Measurements from ENCODE around the gene UBR3. TPM values are rescaled to one million over a fixed set of nuclear protein-coding genes. Genes with fewer than 3 reads are reported as not detected.
"Not testable (repeated sequence)": the region's sequence is repeated elsewhere in the genome, so short reads cannot be mapped to it uniquely, and the experiment has no call there.

Gene UBR3
- total RNA-seq, 1 donor from 2014 or later = 34.4 TPM

DNA sequence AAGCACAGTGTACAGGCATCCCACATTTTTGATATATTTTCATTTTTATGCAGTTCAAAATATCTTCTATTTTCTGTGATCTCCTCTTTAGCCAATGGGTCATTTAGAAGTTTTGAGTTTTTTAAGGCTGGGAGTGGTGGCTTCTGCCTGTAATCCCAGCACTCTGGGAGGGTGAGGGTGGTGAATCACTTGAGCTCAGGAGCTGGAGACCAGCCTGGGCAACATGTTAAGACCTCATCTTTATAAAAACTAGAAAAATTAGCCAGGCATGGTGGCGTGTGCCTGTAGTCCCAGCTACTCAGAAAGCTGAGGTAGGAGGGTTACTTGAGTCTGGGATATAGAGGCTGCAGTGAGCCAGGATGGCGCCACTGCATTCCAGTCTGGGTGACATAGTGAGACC is 17.8 kb downstream of the UBR3 start:
- H3K27me3 Mint-ChIP-seq = no peaks in the 10 kb centered on the region
- no peak overlapping the region for H3K27ac Mint-ChIP-seq
- TF ChIP-seq, protein P1, sequence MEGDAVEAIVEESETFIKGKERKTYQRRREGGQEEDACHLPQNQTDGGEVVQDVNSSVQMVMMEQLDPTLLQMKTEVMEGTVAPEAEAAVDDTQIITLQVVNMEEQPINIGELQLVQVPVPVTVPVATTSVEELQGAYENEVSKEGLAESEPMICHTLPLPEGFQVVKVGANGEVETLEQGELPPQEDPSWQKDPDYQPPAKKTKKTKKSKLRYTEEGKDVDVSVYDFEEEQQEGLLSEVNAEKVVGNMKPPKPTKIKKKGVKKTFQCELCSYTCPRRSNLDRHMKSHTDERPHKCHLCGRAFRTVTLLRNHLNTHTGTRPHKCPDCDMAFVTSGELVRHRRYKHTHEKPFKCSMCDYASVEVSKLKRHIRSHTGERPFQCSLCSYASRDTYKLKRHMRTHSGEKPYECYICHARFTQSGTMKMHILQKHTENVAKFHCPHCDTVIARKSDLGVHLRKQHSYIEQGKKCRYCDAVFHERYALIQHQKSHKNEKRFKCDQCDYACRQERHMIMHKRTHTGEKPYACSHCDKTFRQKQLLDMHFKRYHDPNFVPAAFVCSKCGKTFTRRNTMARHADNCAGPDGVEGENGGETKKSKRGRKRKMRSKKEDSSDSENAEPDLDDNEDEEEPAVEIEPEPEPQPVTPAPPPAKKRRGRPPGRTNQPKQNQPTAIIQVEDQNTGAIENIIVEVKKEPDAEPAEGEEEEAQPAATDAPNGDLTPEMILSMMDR (conservative IDR thresholded peaks at IDR 0.05) = no peak
- no peak for DNase-seq (ENCODE audit: extremely low spot score, unreplicated experiment)
- no peaks in the 10 kb centered on the region for H3K9me3 Mint-ChIP-seq
- H3K36me3 Mint-ChIP-seq = peaks cover 15% of the 10 kb centered on the region
- H3K4me1 Mint-ChIP-seq (ENCODE audit: unreplicated experiment) = no peaks in the 10 kb centered on the region
- no peak overlapping the region for H3K4me3 Mint-ChIP-seq

DNA sequence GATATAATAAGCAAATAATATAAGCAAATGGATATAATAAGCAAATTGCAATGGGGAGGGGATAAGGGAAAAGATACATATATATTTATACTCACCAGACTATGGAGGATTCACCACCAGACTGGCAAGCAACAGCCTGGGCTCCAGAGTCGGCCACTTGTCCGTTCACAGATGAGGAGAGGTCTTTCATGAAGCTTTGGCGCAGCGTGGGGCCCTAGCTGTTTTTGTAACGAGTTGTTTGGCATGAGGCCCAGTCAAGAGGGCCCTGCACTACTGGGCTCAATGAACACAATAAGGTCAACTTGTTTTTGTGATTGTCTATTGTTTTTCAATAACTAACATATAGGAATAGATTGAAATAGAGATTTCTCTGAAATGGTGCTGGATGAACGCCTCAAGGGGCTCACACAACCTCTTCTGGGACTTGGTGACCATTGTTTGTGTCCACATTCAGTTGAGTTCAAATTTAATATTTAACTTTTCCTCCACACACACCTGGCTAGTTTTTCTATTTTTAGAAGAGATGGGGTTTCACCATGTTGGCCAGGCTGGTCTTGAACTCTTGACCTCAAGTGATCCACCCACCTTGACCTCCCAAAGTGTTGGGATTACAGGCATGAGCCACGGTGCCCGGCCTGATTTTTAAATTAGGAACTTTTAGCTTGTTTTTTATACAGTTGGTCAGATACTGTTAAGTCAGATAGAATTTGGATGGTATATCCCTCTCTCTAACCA is 21.9 kb downstream of the UBR3 start:
- not testable (repeated sequence) for H3K27me3 Mint-ChIP-seq; H3K27ac Mint-ChIP-seq; H3K9me3 Mint-ChIP-seq; H3K4me1 Mint-ChIP-seq (ENCODE audit: unreplicated experiment); H3K36me3 Mint-ChIP-seq; DNase-seq (ENCODE audit: extremely low spot score, unreplicated experiment); H3K4me3 Mint-ChIP-seq

DNA sequence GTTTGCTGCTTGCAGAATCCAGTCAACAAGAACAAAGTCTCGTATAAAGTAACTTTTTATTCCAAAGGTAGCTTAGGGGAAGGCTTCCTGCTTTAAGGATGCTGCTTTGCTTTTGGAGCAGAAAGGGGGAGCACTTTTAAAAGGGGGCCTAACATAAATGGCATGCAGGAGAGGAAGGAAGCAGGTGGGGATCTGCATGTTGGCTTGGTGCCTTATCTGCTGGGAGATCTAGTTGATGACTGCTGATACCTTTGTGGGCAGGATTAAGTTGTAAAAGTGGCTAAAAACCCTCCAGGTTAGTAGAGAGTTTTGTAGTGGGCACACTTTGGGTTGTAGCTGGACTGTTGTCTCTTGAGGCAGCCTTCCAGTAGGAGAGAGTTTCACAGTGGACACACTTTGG is 22.5 kb downstream of the UBR3 start:
- peaks cover 10% of the 10 kb centered on the region for H3K36me3 Mint-ChIP-seq
- no peak for DNase-seq (ENCODE audit: extremely low spot score, unreplicated experiment)
- no peak overlapping the region for H3K4me3 Mint-ChIP-seq
- H3K27me3 Mint-ChIP-seq = no peaks in the 10 kb centered on the region
- no peak overlapping the region for H3K27ac Mint-ChIP-seq
- TF ChIP-seq, protein P1 (conservative IDR thresholded peaks at IDR 0.05) = no peak
- H3K4me1 Mint-ChIP-seq (ENCODE audit: unreplicated experiment) = no peaks in the 10 kb centered on the region
- no peaks in the 10 kb centered on the region for H3K9me3 Mint-ChIP-seq

DNA sequence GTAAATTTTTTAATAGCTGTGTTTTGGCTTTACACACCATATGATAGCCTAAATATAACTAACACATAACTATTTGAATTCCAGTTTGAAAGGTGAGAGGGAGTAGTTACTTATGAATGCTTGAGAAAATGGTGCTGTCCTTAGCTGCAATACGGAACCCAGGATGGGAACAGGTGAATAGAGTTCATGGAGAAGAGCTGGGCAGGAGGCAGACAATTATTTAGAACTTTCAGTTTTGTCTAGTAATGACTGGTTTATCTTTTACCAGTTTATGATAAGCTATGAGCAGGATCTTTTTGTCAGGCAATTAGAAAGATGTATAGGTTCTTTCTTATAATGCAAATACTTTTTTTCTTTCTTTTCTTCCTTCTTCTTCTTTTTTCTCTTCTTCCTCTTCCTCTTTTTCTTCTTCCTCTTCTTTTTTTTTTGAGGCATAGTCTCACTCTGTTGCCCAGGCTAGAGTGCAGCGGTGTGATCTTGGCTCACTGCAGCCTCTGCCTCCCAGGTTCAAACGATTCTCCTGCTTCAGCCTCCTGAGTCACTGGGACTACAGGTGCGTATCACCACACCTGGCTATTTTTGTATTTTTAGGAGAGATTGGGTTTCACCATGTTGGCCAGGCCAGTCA is 25.9 kb downstream of the UBR3 start:
- Mint-ChIP-seq H3K4me3 (no peak overlapping the region), H3K9me3 (no peaks in the 10 kb centered on the region), H3K27me3 (no peaks in the 10 kb centered on the region), H3K27ac (no peak overlapping the region), H3K4me1 (ENCODE audit: unreplicated experiment) (no peaks in the 10 kb centered on the region), H3K36me3 (peaks cover 10% of the 10 kb centered on the region)
- no peak for DNase-seq (ENCODE audit: extremely low spot score, unreplicated experiment)
- TF ChIP-seq, protein P1 (conservative IDR thresholded peaks at IDR 0.05) = no peak

DNA sequence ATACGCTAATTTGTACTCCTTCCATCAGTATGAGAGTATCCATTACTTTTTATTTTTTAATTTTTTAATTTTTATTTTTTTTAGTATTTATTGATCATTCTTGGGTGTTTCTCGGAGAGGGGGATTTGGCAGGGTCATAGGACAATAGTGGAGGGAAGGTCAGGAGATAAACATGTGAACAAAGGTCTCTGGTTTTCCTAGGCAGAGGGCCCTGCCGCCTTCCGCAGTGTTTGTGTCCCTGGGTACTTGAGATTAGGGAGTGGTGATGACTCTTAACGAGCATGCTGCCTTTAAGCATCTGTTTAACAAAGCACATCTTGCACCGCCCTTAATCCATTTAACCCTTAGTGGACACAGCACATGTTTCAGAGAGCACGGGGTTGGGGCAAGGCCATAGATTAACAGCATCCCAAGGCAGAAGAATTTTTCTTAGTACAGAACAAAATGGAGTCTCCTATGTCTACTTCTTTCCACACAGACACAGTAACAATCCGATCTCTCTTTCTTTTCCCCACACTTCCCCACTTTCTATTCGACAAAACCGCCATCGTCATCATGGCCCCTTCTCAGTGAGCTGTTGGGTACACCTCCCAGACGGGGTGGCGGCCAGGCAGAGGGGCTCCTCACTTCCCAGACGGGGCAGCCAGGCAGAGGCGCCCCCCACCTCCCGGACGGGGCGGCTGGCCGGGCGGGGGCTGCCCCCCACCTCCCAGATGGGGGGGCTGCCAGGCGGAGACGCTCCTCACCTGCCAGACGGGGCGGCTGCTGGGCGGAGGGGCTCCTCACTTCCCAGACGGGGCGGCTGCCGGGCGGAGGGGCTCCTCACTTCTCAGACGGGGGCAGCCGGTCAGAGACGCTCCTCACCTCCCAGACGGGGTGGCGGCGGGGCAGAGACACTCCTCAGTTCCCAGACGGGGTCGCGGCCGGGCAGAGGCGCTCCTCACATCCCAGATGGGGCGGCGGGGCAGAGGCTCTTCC is 28.3 kb downstream of the UBR3 start:
- H3K27ac Mint-ChIP-seq; H3K9me3 Mint-ChIP-seq; DNase-seq (ENCODE audit: extremely low spot score, unreplicated experiment); H3K4me1 Mint-ChIP-seq (ENCODE audit: unreplicated experiment); H3K4me3 Mint-ChIP-seq; H3K27me3 Mint-ChIP-seq: not testable (repeated sequence)
- H3K36me3 Mint-ChIP-seq = peaks cover 12% of the 10 kb centered on the region

DNA sequence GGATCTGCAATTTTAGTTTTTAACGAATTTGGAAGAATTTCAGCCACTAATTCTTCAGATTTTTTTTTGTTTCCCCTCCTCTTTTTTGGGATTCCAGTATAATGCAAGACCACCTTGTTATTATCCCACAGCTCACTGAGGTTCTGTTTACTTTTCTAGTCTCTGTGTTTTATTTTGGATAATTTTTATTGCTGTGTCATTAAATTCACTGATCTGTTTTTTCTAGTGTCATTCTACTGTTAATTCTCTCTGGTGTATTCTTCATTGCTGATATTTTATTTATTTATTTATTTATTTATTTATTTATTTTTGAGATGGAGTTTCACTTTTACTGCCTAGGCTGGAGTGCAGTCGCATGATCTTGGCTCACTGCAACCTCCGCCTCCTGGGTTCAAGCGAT is 32.2 kb downstream of the UBR3 start:
- Mint-ChIP-seq H3K4me3 (no peak overlapping the region), H3K36me3 (peaks cover 18% of the 10 kb centered on the region), H3K27ac (no peak overlapping the region), H3K27me3 (no peaks in the 10 kb centered on the region), H3K4me1 (ENCODE audit: unreplicated experiment) (peaks cover 9% of the 10 kb centered on the region), H3K9me3 (peaks cover 9% of the 10 kb centered on the region)
- no peak for DNase-seq (ENCODE audit: extremely low spot score, unreplicated experiment)
- TF ChIP-seq, protein P1 (conservative IDR thresholded peaks at IDR 0.05) = no peak

Measured in type B pancreatic cell (in vitro differentiated cells).